GM18867 (cell line): ENCODE results near the gene ATOSB.
"Not testable (repeated sequence)": the region's sequence is repeated elsewhere in the genome, so short reads cannot be mapped to it uniquely, and the experiment has no call there.

ENCODE experiments used
- ATAC-seq: cut with Tn5 transposase; IDR thresholded peaks from one replicate; pipeline ENCODE4 v1.9.1; 2021; ENCODE audit warnings: mild to moderate bottlenecking, moderate library complexity; ENCODE audit not compliant: unreplicated experiment

The ATOSB gene, protein sequence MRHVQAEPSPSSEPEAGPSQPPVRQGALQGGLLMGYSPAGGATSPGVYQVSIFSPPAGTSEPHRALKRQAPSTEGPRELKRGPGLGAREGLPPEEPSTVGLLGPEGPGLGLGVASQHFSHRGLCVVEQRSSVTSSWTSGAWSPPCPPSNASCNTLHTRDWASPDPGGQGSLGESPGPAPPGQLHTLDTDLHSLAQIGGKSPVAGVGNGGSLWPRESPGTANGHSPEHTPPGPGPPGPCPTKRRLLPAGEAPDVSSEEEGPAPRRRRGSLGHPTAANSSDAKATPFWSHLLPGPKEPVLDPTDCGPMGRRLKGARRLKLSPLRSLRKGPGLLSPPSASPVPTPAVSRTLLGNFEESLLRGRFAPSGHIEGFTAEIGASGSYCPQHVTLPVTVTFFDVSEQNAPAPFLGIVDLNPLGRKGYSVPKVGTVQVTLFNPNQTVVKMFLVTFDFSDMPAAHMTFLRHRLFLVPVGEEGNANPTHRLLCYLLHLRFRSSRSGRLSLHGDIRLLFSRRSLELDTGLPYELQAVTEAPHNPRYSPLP

DNA sequence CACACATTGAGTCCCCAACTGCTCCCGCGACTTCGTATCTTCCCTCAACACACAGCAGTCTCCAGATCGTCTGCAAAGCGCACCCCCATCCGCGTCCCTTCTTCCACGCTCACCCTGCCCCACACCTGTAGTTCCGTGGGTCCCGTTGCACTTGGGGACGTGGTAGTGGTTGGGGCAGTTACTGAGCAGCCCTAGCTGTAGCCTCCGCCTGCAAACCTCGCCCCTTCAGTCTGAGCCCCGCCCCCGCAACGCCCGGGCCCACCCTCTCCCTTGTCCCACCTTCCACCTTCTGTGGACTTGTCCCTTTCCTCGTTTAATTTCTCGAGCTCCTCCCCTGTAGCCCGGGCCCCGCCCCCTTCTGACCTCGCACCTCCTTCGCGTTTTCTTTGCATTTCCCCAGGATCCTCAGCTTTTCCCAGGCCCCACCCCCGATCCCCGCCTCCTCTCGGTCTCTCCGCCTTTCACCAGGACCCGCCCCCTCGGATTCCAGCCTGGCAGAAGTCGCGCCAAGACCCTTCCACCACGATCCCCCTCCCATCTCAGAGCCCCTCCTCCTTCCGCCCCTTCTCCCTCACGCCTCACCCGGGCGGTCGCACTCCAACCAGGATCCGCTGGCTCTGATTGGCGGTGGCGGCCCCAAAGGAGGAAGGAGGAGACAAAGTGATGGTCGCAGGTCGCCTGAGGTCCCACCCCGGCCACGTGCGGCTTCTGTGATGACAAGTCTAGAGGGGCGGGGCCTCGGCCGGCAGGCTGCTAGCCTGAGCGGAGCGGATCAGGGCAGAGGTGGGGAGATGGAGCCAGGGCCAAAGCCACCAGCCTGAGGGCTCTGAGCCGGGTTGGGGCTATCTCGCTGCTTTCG lies at the start of gene ATOSB:
Gene ATOSB (minus strand): TSS at position 183 of the 859 bp plus-strand sequence. CDS start 7,588 bp downstream, outside the sequence.
- ATAC-seq: peak; percentile 65

DNA sequence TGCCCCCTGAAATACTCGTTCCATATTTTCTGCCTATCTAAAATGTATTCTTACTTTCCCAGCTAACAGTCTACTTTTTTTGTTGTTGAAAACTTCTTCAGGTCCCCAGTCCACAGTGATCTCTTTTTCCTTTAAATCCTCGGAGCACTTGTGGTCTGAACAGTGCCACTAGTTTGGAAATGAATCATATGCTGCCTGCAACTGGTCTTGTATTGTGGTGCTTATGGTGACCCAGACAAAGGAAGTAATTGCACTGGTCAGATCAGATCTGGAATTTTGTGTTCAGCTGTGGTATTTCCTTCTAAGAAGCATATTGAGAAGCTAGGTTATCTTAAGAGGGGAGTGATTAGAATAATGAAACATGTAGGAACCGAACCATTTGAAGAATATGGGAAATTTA lies 49.0 kb upstream of the ATOSB start:
- no peak for ATAC-seq

DNA sequence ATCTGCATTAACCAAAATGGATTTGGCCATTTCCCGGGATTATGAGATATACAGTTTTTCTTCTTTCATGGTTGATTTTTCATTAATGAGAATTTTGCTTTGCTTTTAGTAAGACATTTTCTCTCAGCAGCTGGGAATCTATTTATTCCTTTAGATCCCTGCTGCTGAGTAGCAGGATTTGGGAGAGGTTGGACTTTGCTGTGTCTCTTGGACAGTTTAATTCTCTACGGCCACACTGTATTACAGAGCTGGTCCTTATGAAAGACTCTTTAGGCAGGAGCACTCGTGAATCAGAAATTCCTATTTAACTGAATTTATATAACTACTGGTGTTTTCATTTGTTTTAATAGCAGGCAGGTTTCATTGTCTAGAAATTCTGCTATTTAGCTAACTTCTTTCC lies 47.8 kb upstream of the ATOSB start:
- no peak for ATAC-seq

DNA sequence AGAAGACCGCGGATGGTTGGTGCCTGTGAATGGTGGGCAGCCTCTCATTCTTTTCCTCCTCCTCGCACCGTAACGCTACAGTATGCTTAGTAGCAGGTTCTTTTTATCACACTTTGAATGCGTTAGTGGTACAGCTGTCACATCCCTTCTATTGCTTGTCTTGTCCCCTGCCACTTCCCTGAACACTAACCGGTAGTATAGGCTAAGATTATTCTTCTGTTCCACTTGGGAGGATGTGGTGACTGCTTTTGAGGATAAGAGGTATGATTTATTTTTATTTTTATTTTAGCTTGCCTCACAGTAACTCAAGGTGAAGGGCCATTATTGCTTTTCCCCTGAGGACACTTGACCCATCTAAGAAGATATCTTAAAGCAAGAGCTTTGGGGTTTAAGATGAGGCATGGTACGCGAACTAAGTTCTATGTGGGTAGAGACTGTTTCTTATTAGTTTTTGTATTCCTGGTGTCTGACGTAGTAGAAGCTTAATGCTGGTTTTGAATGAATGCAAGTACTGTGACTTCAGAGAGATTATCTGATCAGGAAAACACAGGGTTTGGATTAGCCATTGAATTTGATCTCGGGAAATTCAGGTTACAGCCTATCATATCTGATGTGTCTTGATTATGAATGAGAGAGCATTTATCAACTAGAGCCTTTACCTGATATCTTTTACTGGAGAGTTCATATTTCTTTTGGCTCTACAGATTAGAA lies 47.1 kb upstream of the ATOSB start:
- ATAC-seq: no peak

DNA sequence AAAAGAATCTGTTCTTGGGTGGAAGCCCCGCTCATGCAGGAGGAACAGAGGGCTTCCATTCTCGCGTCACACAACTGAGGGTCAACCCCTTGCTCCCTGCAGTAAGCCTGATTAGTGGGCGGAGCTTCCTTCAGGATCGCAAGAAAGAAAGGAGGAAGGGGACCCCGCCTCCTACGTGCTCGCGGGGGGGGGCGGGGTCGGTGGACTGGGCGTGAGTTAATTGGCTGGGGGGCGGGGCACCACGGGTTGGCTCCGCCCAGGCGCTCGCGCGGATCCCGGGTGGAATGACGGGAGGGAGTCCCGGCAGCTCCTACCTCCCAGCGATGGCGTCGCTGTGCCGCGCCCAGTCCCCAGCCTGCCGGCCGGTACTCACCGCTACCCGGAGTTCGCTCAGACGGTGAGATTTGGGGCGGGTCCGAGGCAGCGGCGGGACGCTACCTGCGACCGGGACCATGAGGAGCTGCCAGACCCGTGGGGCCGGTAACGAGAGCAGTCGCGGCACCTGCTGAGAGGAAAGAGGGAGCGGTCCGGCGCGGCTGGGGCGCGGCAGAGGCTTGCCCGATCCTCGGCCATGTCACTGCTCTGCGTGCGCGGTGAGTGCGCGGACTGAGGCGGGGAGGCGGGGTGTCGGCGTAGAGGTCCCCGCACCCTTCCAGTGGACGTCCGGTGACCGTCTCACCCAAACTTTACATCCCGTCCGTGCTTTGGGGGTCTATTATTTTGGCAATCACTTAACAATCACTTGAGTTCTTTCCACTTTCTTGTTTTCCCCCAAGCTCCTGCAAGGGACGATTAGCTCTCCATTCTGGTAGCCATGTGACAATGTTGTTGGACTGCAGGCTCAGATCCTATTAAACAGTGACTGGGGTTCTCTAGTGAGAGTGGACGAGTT lies 46.3 kb upstream of the ATOSB start, which contains the start of gene UNC13B:
Gene UNC13B (plus strand): TSS at position 297 of the 892 bp plus-strand sequence. CDS start 275 bp downstream, at position 572.
- peak; percentile 63 for ATAC-seq

DNA sequence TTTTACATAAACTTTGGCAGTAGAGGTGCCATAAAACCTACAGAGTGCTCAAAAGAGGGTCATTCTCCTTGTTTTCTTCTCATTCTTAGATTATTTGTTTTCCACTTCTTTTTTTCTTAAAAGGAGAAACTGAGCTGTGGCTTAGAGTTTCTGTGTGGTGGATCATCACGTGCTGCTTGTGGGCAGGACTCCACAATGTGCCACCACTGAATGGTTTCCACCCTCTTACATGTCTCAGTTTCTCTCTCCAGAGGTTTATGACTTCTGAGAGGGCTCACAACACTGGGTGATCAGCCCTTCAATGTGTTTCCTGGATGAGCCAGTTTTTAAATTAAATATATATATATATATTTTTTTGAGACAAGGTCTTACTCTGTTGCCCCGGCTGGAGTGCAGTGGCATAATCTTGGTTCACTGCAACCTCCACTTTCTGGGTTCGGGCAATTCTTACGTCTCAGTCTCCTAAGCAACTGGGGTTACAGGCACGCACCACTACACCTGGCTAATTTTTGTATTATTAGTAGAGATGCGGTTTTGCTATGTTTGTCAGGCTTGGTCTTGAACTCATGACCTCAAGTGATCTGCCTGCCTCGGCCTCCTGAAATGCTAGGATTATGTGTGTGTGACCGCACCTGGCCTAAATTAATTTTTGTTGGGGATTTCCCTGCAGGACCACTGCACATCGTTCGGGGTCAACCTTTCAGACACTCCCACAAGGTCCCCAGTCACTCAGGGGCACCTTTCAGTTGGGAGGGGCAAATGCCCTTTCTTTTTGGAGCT lies 43.0 kb upstream of the ATOSB start:
- ATAC-seq: peak; percentile 28

DNA sequence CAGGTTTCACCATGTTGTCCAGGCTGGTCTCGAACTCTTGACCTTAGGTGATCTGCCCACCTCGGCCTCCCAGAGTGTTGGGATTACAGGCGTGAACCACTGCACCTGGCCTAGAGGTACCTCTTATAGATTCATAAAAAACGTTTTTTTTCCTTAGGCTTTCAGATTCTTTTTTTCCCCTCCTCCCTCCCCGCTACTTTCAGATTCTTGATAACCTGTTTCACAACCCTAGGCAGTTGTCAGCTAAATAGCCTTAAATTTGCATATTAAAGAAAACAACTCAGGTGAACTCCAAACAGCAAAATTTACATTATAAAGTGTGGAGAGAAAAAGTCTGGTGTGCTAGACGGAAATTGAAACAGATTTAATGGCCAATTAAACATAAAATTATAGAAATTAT lies 42.2 kb upstream of the ATOSB start:
- ATAC-seq: not testable (repeated sequence)

DNA sequence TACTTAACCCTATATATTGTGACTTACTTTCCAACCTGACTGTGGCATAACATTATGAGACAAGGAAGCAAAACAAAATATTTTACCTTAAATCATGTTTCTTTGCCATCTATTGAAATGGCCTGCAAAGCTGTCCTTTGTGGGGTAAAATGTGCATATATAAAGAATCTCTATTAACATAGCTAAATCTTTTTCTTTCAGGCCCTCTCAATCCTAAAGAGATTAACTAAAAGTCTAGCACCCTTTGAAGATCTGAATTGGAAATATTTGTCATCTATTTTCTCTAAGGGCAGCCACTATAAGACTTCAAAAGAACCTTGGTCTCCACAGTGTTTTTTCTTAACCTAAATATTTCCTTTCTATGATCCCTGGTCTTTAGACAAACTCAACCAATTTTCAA lies 41.1 kb upstream of the ATOSB start:
- no peak for ATAC-seq

DNA sequence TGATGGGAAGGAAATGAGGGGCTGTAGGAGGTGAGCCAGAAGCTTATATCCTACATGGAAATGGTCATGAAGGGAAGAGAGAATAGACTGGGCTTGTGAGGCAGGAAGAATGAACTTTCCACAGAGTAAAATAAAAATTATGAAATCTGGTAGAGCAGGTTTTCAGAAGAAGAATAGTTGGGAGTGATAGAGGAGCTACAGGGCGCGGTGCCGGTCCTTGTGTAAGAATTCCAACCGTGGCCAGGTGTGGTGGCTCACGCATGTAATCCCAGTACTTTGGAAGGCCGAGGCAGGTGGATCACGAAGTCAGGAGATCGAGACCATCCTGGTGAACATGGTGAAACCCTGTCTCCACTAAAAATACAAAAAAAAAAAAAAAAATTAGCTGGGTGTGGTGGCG lies 37.3 kb upstream of the ATOSB start:
- no peak for ATAC-seq

DNA sequence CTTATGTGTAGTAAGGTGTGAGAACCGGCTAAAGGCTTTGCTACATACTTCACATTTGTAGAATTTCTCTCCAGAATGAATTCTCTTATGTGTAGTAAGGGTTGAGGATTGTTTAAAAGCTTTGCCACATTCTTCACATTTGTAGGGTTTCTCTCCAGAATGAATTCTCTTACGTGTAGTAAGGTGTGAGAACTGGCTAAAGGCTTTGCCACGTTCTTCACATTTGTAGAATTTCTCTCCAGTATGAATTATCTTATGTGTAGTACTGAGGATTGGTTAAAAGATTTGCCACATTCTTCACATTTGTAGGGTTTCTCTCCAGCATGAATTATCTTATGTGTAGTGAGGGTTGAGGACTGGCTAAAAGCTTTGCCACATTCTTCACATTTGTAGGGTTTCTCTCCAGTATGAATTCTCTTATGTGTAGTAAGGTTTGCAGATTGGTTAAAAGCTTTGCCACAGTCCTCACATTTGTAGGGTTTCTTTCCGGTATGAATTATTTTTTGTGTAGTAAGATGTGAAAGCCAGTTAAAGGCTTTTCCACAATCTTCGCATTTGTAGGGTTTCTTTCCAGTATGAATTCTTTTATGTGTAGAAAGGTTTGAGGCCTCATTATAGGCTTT lies 32.4 kb upstream of the ATOSB start:
- ATAC-seq: not testable (repeated sequence)

DNA sequence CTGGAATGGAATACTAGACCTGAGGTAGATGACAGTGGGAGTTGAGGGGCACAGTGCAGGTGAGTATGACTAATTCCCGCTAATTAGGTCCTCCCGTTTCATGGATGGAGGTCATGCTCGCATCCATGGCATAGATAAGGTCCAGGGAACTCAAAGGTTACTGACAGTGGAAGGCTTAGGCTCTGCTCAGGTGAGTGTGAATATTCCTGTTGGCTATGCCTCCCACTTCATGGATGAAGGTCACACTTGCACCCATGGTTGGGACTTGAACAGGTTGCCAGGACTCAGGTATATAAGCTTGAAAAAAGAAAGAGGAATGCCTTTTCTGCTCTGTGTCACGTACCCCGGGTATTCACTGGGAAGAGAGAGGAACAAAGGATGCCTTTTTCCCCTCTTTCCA lies 26.4 kb upstream of the ATOSB start:
- no peak for ATAC-seq

DNA sequence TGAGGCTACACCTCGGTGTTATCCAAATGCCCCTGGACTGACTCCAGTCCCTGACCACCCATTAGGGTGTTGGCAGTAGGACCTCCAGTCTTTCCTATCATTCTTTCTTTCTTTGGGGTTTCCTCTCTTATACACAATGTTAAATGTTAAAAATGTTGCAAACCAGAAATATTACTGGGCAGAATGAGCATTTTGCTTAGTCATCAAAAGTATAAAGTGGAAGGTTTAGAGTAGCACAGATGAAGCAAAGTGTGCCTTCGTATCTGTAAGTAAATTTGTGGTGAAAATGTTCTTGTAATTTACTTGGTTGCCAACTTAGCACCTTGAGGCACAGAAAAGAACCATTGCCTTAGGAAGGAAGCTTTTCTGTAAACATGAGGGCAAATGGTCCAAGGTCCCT lies 24.4 kb upstream of the ATOSB start:
- ATAC-seq: no peak

DNA sequence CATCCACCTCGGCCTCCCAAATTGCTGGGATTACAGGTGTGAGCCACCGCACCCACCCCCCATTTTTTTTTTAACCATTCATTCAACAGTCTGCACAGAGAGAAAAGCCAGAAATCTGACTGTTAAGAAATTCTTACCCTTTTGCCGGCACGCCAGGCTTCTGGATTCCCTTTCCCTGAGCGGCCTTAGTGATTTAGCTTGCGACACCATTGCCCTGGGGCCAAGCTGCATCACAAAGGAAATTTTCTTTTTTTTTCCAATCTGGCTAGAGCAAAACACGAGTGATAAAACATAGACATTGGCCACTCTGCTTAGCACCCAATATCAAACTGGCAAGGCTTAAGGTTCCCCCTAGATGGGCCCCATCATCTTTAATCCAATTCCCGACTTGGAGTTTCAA lies 21.2 kb upstream of the ATOSB start:
- ATAC-seq: no peak

DNA sequence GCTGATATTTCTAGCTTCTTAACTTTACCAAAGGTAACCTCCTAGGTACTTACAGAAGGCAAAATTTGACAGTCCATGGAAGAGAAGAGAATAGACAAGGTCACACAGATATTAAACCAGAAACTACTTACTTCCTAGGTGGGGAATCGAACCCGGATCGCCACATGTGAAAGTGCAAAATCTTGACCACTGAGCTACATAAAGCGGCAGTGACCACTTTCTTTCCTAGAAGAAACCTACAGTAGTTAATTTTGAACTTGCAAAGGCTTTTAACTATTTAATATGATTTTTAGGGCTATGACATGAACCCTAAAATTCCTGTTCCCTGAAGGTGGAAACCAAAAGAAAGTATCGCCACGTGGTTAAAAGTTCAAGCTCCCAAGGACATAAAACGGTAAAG lies 20.3 kb upstream of the ATOSB start:
- no peak for ATAC-seq

DNA sequence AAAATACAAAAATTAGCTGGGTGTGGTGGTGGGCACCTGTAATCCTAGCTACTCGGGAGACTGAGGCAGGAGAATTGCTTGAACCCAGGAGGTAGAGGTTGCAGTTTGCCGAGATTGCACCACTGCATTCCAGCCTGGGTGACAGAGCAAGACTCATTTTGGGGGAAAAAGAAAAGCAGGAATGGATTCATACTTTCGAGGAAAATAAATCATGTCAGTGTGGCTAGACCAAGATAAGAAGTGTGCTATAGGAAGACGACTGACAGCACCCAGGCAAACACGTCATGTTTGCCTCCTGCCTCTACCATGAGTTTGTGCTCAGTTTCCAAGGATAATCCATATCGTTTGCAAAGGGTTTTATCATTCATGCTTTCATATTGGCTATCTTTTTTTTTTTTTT lies 19.3 kb upstream of the ATOSB start:
- no peak for ATAC-seq

DNA sequence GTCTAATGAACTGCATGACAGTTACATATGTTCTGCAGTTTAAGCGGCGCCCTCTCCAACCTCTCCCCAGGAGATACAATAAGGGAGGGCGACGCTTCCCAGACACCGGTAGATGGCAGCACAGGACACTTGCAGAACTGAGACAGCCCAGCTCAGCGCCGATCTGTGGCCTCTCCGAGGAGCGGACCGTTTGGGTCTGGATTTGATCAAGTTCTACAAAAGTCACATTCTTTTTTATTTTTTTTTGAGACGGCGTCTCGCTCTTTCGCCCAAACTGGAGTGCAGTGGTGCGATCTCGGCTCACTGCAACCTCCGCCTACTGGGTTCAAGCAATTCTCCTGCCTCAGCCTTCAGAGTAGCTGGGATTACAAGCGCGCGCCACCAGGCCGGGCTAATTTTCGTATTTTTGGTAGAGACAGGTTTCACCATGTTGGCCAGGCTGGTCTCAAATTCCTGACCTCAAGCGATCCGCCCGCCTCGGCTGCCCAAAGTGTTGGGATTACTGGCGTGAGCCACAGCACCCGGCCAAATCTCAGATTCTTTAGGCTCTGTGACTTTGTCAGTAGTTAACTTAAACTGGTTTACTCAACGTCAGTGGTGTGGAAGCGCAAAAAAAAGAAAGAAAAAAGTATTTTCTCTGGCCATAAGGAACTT lies 1.4 kb upstream of the ATOSB start:
- peak; percentile 38 for ATAC-seq

DNA sequence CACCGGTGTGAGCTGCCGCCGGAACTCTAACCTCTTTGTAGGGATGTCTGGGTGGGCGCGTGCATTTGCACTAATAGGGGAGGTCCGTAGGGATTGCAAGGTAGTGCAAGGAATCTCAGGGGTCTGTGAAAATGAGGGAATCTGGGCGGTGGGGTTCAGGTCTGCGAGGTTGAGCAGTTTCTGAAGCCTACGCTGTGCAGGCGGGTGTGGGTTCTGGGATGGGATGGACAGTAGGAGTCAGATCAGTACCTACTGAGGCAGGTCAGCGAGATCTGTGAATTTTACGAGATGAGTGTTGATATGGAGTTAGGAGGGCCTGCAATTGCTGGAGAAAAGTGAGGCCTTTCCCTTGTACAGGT lies 856 bp upstream of the ATOSB start:
- no peak for ATAC-seq
